HepG2 (cell line): ENCODE results near the gene TCTA. TPM values are rescaled to one million over a fixed set of nuclear protein-coding genes. Genes with fewer than 3 reads are reported as not detected.

Source experiments
- HNF4A ChIP-seq: sonication (generic); formaldehyde crosslinking; IDR thresholded peaks from 2 replicates; pipeline ENCODE4 v1.4.0; 2020; ENCODE audit warnings: missing genetic modification reagents
- HOXD1 ChIP-seq: sonication (generic); formaldehyde crosslinking; IDR thresholded peaks from 2 replicates; pipeline ENCODE4 v1.5.0; 2020; ENCODE audit warnings: missing genetic modification reagents
- JDP2 ChIP-seq: sonication (generic); formaldehyde crosslinking; IDR thresholded peaks from 2 replicates; pipeline ENCODE4 v1.8.1; 2022; ENCODE audit warnings: missing genetic modification reagents, borderline replicate concordance
- KDM4B ChIP-seq: sonication (generic); formaldehyde crosslinking; IDR thresholded peaks from 2 replicates; pipeline ENCODE4 v1.4.0; 2020; ENCODE audit warnings: missing genetic modification reagents
- MAFG ChIP-seq: sonication (generic); formaldehyde crosslinking; IDR thresholded peaks from 2 replicates; pipeline ENCODE4 v1.5.1; 2020; ENCODE audit warnings: mild to moderate bottlenecking, missing genetic modification reagents
- MBD4 ChIP-seq: IDR thresholded peaks from 2 replicates; pipeline ENCODE4 v1.6.1; 2012; ENCODE audit warnings: low read length, inconsistent platforms, borderline replicate concordance
- MIER3 ChIP-seq: IDR thresholded peaks from 2 replicates; pipeline ENCODE4 v1.6.1; 2016; ENCODE audit warnings: missing compliant biosample characterization, borderline replicate concordance
- RCOR2 ChIP-seq: IDR thresholded peaks from 2 replicates; pipeline ENCODE4 v1.6.1; 2016; ENCODE audit warnings: missing biosample characterization, missing genetic modification reagents
- SMAD3 ChIP-seq: sonication (generic); formaldehyde crosslinking; IDR thresholded peaks from 2 replicates; pipeline ENCODE4 v1.4.0; 2020; ENCODE audit warnings: missing genetic modification reagents
- SP140L ChIP-seq: sonication (generic); formaldehyde crosslinking; IDR thresholded peaks from 2 replicates; pipeline ENCODE4 v1.4.0; 2020; ENCODE audit warnings: missing genetic modification reagents, borderline replicate concordance
- ZBTB10 ChIP-seq: sonication (generic); formaldehyde crosslinking; IDR thresholded peaks from 2 replicates; pipeline ENCODE4 v1.4.0; 2020; ENCODE audit warnings: missing genetic modification reagents, borderline replicate concordance
- ZBTB25 ChIP-seq: IDR thresholded peaks from 2 replicates; pipeline ENCODE4 v1.6.1; 2018; ENCODE audit warnings: missing genetic modification reagents
- ZNF232 ChIP-seq: sonication (generic); formaldehyde crosslinking; IDR thresholded peaks from 2 replicates; pipeline ENCODE4 v1.4.0; 2020; ENCODE audit warnings: missing genetic modification reagents, borderline replicate concordance
- ZNF567 ChIP-seq: sonication (generic); formaldehyde crosslinking; IDR thresholded peaks from 2 replicates; pipeline ENCODE4 v1.8.1; 2023; ENCODE audit warnings: mild to moderate bottlenecking, missing genetic modification reagents, borderline replicate concordance
- ZNF746 ChIP-seq: sonication (generic); formaldehyde crosslinking; IDR thresholded peaks from 2 replicates; pipeline ENCODE4 v1.8.0; 2022; ENCODE audit warnings: mild to moderate bottlenecking, missing genetic modification reagents
- ZNF761 ChIP-seq: sonication (generic); formaldehyde crosslinking; conservative IDR thresholded peaks from 2 replicates; pipeline ENCODE4 v1.4.0; 2020; ENCODE audit warnings: mild to moderate bottlenecking, missing genetic modification reagents
- polyA plus RNA-seq, 8 experiments: library from polyadenylated mRNA; depleted of rRNA in 3 of 8; stranded (reverse) in 7 of 8; unstranded in 1 of 8; fragments of >200 nt; fragmentation: Illumina TruSeq in 4 of 8; extraction: Trizol in 4 of 8; gene quantifications; 2 replicates each; pipeline versions ENCODE4 v1.2.1 to v1.2.3, GENCODE V29; 2011 to 2016; ENCODE audit warnings: low read depth in 4 of 8, missing spikeins in 1 of 8, mixed read lengths in 1 of 8; ENCODE audit not compliant: insufficient read depth in 1 of 8
- total RNA-seq, 5 experiments: library from RNA; depleted of rRNA; stranded (reverse); fragments of >200 nt; fragmentation: Illumina TruSeq; extraction: Trizol; gene quantifications; 2 replicates each; pipeline ENCODE4 v1.2.3, GENCODE V29; 2016; ENCODE audit warnings: low read depth in 1 of 5
- TF ChIP-seq, protein P1 (sequence below): IDR thresholded peaks from 2 replicates; pipeline ENCODE4 v1.6.1; 2016; ENCODE audit warnings: low read depth, missing genetic modification reagents, missing compliant biosample characterization
- TF ChIP-seq, protein P2 (sequence below): sonication (generic); formaldehyde crosslinking; IDR thresholded peaks from 2 replicates; pipeline ENCODE4 v1.4.0; 2020; ENCODE audit warnings: mild to moderate bottlenecking, missing genetic modification reagents
- TF ChIP-seq, protein P3 (sequence below): sonication (generic); formaldehyde crosslinking; IDR thresholded peaks from 2 replicates; pipeline ENCODE4 v1.5.0; 2020; ENCODE audit warnings: mild to moderate bottlenecking, missing genetic modification reagents

The TCTA gene
- total and polyA plus RNA-seq, 2 of the 13 experiments (the other 11 are each of a cell fraction or from before 2014, with no cell fraction given): 8.3 to 13.2 TPM

GRCh38 chr3:49421890-49422378, 9.7 kb downstream of the TCTA start (continued):
- TF ChIP-seq, protein P1, sequence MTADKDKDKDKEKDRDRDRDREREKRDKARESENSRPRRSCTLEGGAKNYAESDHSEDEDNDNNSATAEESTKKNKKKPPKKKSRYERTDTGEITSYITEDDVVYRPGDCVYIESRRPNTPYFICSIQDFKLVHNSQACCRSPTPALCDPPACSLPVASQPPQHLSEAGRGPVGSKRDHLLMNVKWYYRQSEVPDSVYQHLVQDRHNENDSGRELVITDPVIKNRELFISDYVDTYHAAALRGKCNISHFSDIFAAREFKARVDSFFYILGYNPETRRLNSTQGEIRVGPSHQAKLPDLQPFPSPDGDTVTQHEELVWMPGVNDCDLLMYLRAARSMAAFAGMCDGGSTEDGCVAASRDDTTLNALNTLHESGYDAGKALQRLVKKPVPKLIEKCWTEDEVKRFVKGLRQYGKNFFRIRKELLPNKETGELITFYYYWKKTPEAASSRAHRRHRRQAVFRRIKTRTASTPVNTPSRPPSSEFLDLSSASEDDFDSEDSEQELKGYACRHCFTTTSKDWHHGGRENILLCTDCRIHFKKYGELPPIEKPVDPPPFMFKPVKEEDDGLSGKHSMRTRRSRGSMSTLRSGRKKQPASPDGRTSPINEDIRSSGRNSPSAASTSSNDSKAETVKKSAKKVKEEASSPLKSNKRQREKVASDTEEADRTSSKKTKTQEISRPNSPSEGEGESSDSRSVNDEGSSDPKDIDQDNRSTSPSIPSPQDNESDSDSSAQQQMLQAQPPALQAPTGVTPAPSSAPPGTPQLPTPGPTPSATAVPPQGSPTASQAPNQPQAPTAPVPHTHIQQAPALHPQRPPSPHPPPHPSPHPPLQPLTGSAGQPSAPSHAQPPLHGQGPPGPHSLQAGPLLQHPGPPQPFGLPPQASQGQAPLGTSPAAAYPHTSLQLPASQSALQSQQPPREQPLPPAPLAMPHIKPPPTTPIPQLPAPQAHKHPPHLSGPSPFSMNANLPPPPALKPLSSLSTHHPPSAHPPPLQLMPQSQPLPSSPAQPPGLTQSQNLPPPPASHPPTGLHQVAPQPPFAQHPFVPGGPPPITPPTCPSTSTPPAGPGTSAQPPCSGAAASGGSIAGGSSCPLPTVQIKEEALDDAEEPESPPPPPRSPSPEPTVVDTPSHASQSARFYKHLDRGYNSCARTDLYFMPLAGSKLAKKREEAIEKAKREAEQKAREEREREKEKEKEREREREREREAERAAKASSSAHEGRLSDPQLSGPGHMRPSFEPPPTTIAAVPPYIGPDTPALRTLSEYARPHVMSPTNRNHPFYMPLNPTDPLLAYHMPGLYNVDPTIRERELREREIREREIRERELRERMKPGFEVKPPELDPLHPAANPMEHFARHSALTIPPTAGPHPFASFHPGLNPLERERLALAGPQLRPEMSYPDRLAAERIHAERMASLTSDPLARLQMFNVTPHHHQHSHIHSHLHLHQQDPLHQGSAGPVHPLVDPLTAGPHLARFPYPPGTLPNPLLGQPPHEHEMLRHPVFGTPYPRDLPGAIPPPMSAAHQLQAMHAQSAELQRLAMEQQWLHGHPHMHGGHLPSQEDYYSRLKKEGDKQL (CRISPR knock-in tag): no peak
- TF ChIP-seq ZBTB25 (CRISPR knock-in tag) (no peak), SMAD3 (CRISPR knock-in tag) (no peak), HNF4A (CRISPR knock-in tag) (no peak), ZNF232 (CRISPR knock-in tag) (0 out of 2 replicates have a peak, but pooled peaks have one; percentile 9), MIER3 (CRISPR knock-in tag) (peak; percentile 12; the same call in 1 of the 2 replicates), RCOR2 (CRISPR knock-in tag) (no peak), ZBTB10 (CRISPR knock-in tag) (no peak), JDP2 (CRISPR knock-in tag) (no peak), KDM4B (no peak; the same call in 1 of the 2 replicates), SP140L (CRISPR knock-in tag) (no peak), ZNF761 (CRISPR knock-in tag) (0 out of 2 replicates have a peak, but pooled peaks have one; percentile 35), MBD4 (no peak), ZNF746 (CRISPR knock-in tag) (no peak), ZNF567 (CRISPR knock-in tag) (no peak), MAFG (CRISPR knock-in tag) (no peak), HOXD1 (CRISPR knock-in tag) (0 out of 2 replicates have a peak, but pooled peaks have one; percentile 2)
- TF ChIP-seq, protein P2, sequence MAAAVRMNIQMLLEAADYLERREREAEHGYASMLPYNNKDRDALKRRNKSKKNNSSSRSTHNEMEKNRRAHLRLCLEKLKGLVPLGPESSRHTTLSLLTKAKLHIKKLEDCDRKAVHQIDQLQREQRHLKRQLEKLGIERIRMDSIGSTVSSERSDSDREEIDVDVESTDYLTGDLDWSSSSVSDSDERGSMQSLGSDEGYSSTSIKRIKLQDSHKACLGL (CRISPR knock-in tag): no peak
- TF ChIP-seq, protein P3, sequence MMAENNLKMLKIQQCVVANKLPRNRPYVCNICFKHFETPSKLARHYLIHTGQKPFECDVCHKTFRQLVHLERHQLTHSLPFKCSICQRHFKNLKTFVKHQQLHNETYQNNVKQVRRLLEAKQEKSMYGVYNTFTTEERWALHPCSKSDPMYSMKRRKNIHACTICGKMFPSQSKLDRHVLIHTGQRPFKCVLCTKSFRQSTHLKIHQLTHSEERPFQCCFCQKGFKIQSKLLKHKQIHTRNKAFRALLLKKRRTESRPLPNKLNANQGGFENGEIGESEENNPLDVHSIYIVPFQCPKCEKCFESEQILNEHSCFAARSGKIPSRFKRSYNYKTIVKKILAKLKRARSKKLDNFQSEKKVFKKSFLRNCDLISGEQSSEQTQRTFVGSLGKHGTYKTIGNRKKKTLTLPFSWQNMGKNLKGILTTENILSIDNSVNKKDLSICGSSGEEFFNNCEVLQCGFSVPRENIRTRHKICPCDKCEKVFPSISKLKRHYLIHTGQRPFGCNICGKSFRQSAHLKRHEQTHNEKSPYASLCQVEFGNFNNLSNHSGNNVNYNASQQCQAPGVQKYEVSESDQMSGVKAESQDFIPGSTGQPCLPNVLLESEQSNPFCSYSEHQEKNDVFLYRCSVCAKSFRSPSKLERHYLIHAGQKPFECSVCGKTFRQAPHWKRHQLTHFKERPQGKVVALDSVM (CRISPR knock-in tag): no peak
